ENCODE measurements around the gene PCBD2. TPM values are rescaled to one million over a fixed set of nuclear protein-coding genes. Genes with fewer than 3 reads are reported as not detected.

Gene PCBD2
- total and polyA plus RNA-seq, 2 of the 8 experiments (the other 6 are each of a cell fraction or from before 2014, with no cell fraction given), result 4.8 to 10.3 TPM

GRCh38 chr5:134949316-134949715, 44.4 kb downstream of the PCBD2 start:
- no peak overlapping the region for H4K5ac ChIP-seq (ENCODE audit: insufficient read length, low read depth, low read length)
- DNase-seq (ENCODE audit: low read depth in 1 of 2, low spot score in 2 of 2) (no peak), FAIRE-seq (no peak)
- H2BK20ac ChIP-seq (ENCODE audit: low read length), result no peak overlapping the region
- no peak overlapping the region for H2AFZ ChIP-seq (ENCODE audit: low read length)
- peaks cover 0 to 3% of the 10 kb centered on the region in 2 experiments; a peak in 1 of 4 replicates for H3K9me3 ChIP-seq (ENCODE audit: insufficient read depth in 2 of 2, low read depth in 1 of 2, low read length in 1 of 2)
- H2AK5ac ChIP-seq (ENCODE audit: low read depth, low read length), result no peak overlapping the region
- CTCF ChIA-PET (ENCODE audit: partially characterized antibody), result interaction anchor here (1.0 to 2.2 kb wide), 3 partner anchors 31 to 98 kb away, joined by 3 to 7 read pairs (median 3); no protein-coding TSS in a partner anchor
- no peak overlapping the region for H2BK15ac ChIP-seq (ENCODE audit: low read length)
- no peak overlapping the region for H2BK12ac ChIP-seq (ENCODE audit: low read depth, low read length)
- H3K27me3 ChIP-seq (replicated peaks in 1 of 4; ENCODE audit: control insufficient read depth in 3 of 4, extremely low read depth in 1 of 4, insufficient read depth in 3 of 4, low read length in 3 of 4), result no peaks in the 10 kb centered on the region
- H3K36me3 ChIP-seq (ENCODE audit: control insufficient read depth in 2 of 4, insufficient read depth in 4 of 4, low read length in 3 of 4), result no peaks in the 10 kb centered on the region
- H3K4me3 ChIP-seq (ENCODE audit: extremely low read depth in 1 of 4, insufficient read depth in 2 of 4, low read depth in 3 of 4, low read length in 4 of 4), result no peak overlapping the region
- no peaks in the 10 kb centered on the region for H4K20me1 ChIP-seq (replicated peaks in 1 of 2; ENCODE audit: control insufficient read depth in 1 of 2, insufficient read depth in 2 of 2, low read length in 2 of 2)
- H2BK5ac ChIP-seq (ENCODE audit: low read depth, low read length), result no peak overlapping the region
- H3K4ac ChIP-seq (replicated peaks; ENCODE audit: insufficient read length, low read depth, low read length), result no peak overlapping the region
- no peaks in the 10 kb centered on the region for H3K79me1 ChIP-seq (ENCODE audit: low read depth, low read length)
- no peak overlapping the region for H2BK120ac ChIP-seq (replicated peaks; ENCODE audit: low read depth, low read length)
- no peak overlapping the region for H3K23ac ChIP-seq (ENCODE audit: insufficient read length)
- H3K23me2 ChIP-seq (ENCODE audit: low read depth, low read length), result no peaks in the 10 kb centered on the region
- 91% methylated on average over 5 of the region's 5 CpGs; no CpG with 5 or more reads in 1 of the 2 experiments for WGBS, 2 experiments (ENCODE audit: extremely low coverage in 1 of 2, insufficient coverage in 1 of 2, insufficient read length in 1 of 2, insufficient replicate concordance in 2 of 2, low coverage in 1 of 2, low lambda C conversion rate in 2 of 2, missing lambda C conversion rate in 1 of 2)
- no peak overlapping the region for H3K4me2 ChIP-seq (ENCODE audit: insufficient read depth in 1 of 2, low read depth in 2 of 2, low read length in 2 of 2)
- H4K91ac ChIP-seq (replicated peaks; ENCODE audit: insufficient read length, low read length), result no peak overlapping the region
- H3K9ac ChIP-seq (replicated peaks in 1 of 4; ENCODE audit: extremely low read depth in 1 of 4, low read depth in 3 of 4, low read length in 3 of 4), result no peak overlapping the region
- H3K4me1 ChIP-seq (replicated peaks in 1 of 4; ENCODE audit: control insufficient read depth in 3 of 4, insufficient read depth in 4 of 4, low read length in 3 of 4), result no peaks in the 10 kb centered on the region
- POLR2A ChIA-PET (ENCODE audit: partially characterized antibody), result no interaction called here
- H3K27ac ChIP-seq (ENCODE audit: low read depth, low read length), result no peak overlapping the region
- no peak overlapping the region for H3K14ac ChIP-seq (ENCODE audit: insufficient read length)
- H4K8ac ChIP-seq (ENCODE audit: extremely low read depth, insufficient read depth, low read length), result no peak overlapping the region
- H3K56ac ChIP-seq (replicated peaks; ENCODE audit: insufficient read length, low read depth, low read length), result no peak overlapping the region
- no peak overlapping the region for H3K18ac ChIP-seq (ENCODE audit: extremely low read depth, low read length)
- no peaks in the 10 kb centered on the region for H3K79me2 ChIP-seq (ENCODE audit: control insufficient read depth in 1 of 2, insufficient read depth in 2 of 2, low read length in 2 of 2)
- TF ChIP-seq TEAD4 (IDR thresholded peaks at IDR 0.05; ENCODE audit: low read depth, low read length) (no peak), SAP30 (IDR thresholded peaks at IDR 0.05; ENCODE audit: insufficient read depth, insufficient replicate concordance, low read length) (no peak), CHD2 (IDR thresholded peaks at IDR 0.05; ENCODE audit: low read length) (no peak), CREB1 (IDR thresholded peaks at IDR 0.05) (no peak), USF2 (IDR thresholded peaks at IDR 0.05; ENCODE audit: low read length) (no peak), HDAC6 (IDR thresholded peaks at IDR 0.05; ENCODE audit: low read depth, low read length) (no peak), RBBP5 (IDR thresholded peaks at IDR 0.05; ENCODE audit: borderline replicate concordance, low read depth, low read length) (no peak), ATF3 (IDR thresholded peaks at IDR 0.05; ENCODE audit: insufficient read depth, low read depth, low read length) (no peak), SUZ12 (IDR thresholded peaks at IDR 0.05; ENCODE audit: low read length) (no peak), CBX5 (IDR thresholded peaks at IDR 0.05; ENCODE audit: low read depth, low read length) (no peak), BCL11A (IDR thresholded peaks at IDR 0.05; ENCODE audit: low read depth in 2 of 2, low read length in 2 of 2) (no peak), SIRT6 (IDR thresholded peaks at IDR 0.05; ENCODE audit: low read length) (no peak), GTF2F1 (IDR thresholded peaks at IDR 0.05; ENCODE audit: borderline replicate concordance, low read depth, low read length) (no peak), PHF8 (conservative IDR thresholded peaks at IDR 0.05; ENCODE audit: low read depth, low read length) (no peak)
